ENCODE results near the gene MINDY1.

The MINDY1 gene

DNA sequence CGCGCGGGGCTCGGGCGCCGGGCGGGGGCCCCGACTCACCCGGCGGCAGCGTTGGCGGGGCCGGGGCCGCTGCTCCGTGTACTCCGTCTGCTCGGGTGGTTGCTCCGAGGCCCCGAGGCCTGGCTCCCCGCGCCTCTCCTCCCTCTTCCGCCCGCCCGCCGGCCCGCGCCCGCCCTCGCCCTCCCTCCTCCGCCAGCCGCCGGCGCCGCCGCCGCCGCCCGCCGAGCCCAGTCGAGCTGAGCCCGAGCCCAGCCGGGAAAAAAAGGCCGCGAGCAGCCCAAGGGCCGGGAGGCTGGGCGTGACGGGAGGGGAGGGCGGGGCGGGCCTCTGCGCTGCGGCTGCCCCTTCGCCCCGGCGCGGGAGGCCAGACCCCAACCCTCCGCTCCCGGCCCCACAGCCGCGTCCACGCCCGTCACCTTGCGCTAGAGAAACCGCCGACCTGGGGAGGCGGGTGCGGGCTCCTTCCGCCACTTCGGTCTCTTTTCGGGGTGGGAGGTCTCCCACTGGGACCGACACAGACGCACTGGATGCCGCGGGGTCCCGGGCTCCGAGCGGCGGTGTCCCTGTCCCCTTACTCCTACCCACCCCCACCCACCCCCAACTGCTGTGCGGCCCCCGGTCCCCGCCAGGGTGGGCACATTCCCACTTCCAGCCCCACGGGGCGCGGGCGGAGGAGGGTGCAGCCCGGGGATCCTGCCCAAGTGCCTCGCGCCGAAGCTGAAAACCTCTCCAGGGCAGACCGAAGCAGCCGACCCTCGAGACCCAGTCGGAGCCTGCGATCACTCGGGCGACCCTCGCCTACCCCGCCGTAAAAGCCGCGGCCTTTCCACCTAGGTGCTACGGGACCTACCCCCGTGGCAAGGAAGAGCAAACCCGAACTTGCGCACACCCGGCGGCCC lies 31.9 kb downstream of the MINDY1 start, which contains the start of gene CERS2:
Gene CERS2 (minus strand): TSS at position 256 of the 899 bp plus-strand sequence. CDS start 5,745 bp downstream, outside the sequence.
- peak; percentile 92 for DNase-seq (ENCODE audit: low spot score)
- TF ChIP-seq, protein P1, sequence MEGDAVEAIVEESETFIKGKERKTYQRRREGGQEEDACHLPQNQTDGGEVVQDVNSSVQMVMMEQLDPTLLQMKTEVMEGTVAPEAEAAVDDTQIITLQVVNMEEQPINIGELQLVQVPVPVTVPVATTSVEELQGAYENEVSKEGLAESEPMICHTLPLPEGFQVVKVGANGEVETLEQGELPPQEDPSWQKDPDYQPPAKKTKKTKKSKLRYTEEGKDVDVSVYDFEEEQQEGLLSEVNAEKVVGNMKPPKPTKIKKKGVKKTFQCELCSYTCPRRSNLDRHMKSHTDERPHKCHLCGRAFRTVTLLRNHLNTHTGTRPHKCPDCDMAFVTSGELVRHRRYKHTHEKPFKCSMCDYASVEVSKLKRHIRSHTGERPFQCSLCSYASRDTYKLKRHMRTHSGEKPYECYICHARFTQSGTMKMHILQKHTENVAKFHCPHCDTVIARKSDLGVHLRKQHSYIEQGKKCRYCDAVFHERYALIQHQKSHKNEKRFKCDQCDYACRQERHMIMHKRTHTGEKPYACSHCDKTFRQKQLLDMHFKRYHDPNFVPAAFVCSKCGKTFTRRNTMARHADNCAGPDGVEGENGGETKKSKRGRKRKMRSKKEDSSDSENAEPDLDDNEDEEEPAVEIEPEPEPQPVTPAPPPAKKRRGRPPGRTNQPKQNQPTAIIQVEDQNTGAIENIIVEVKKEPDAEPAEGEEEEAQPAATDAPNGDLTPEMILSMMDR (IDR thresholded peaks at IDR 0.05; ENCODE audit: extremely low read depth, missing control alignments), result no peak

GRCh38 chr1:150973836-150974579 lies 32.7 kb downstream of the MINDY1 start:
- DNase-seq (ENCODE audit: low spot score), result peak; percentile 81
- TF ChIP-seq, protein P1 (IDR thresholded peaks at IDR 0.05; ENCODE audit: extremely low read depth, missing control alignments), result no peak

- DNase-seq (ENCODE audit: low spot score), result no peak
- TF ChIP-seq, protein P1 (IDR thresholded peaks at IDR 0.05; ENCODE audit: extremely low read depth, missing control alignments), result no peak
Observed at GRCh38 chr1:150973258-150973835, 33.4 kb downstream of the MINDY1 start.

GRCh38 chr1:150972417-150972940 lies 34.2 kb downstream of the MINDY1 start:
- DNase-seq (ENCODE audit: low spot score), result no peak

DNA sequence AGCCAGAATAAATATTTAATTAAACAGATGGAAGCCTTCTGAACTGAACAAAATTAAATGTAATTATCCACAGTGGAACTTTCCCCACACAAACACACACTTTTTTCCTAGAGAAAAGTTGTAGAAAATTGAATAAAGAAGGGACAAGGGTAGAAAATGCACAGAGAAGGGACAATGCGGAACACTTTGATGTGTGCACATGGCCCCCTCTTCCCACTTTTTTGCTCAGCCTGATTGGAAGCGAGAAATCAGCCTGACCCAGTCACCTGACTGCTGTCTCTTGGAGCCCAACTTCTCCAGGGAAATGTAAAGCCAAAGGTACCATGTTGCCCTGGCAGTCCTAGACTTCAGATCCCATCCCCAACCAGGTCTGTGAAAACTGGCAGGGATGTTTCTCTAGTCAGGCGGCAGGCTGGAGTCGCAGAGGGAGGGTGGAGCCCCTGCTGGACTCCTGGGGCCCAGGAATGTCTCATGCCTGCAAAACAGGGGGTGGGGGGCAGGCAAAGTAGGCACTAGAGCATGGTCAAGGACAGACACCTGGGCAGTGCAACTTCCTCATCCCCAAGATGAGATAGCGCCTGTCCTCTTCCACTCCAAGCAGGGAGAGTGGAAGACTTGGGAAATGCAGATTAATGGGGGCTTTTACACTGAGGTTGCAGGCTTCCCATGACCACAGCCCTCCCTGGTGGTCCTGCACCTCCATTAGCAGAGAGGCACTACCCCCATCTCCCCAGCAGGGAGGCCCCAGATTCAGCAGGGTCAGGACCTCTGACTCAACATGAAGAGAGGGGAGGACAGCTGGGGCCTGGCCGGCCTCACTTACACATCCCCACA lies 34.9 kb downstream of the MINDY1 start:
- no peak for DNase-seq (ENCODE audit: low spot score)
- TF ChIP-seq, protein P1 (IDR thresholded peaks at IDR 0.05; ENCODE audit: extremely low read depth, missing control alignments), result no peak

More at GRCh38 chr1:150972417-150972940, 34.2 kb downstream of the MINDY1 start:
- TF ChIP-seq, protein P1 (IDR thresholded peaks at IDR 0.05; ENCODE audit: extremely low read depth, missing control alignments), result no peak

- no peak for DNase-seq (ENCODE audit: low spot score)
- TF ChIP-seq, protein P1 (IDR thresholded peaks at IDR 0.05; ENCODE audit: extremely low read depth, missing control alignments), result no peak
Observed at GRCh38 chr1:150970808-150971582, 35.7 kb downstream of the MINDY1 start.
